Activated naive CD4-positive, alpha-beta T cell treated with anti-CD3 and anti-CD28 coated beads, Interleukin-2, amount 10 ng/mL, durations not matched to agents 7 days and 5 days (primary cell): ENCODE data around the gene WDR46.

ENCODE experiments used
- CTCF ChIA-PET: fragments of 350-600 bp; sonication (Branson Sonifier 250); formaldehyde crosslinking; loops from one replicate; lab custom pipeline; 2021; ENCODE audit warnings: antibody characterized with exemption; lab: Charles Lee
- DNase-seq: peaks from one replicate; pipeline ENCODE4 v3.0.0-alpha.2; 2020
- H3K27ac Mint-ChIP-seq: one replicate; pipeline ENCODE4 v1.8.0; 2021; ENCODE audit warnings: mild to moderate bottlenecking, moderate library complexity, mixed read lengths
- H3K27me3 Mint-ChIP-seq: one replicate; pipeline ENCODE4 v1.8.0; 2021; ENCODE audit warnings: mild to moderate bottlenecking, mixed read lengths
- H3K36me3 Mint-ChIP-seq: one replicate; pipeline ENCODE4 v1.8.0; 2021; ENCODE audit warnings: mixed read lengths
- H3K4me1 Mint-ChIP-seq: one replicate; pipeline ENCODE4 v1.8.0; 2021; ENCODE audit warnings: mixed read lengths
- H3K4me3 Mint-ChIP-seq: one replicate; pipeline ENCODE4 v1.8.0; 2021; ENCODE audit warnings: mild to moderate bottlenecking, moderate library complexity, mixed read lengths
- H3K9me3 Mint-ChIP-seq: one replicate; pipeline ENCODE4 v1.8.0; 2021; ENCODE audit warnings: mixed read lengths

The WDR46 gene, protein sequence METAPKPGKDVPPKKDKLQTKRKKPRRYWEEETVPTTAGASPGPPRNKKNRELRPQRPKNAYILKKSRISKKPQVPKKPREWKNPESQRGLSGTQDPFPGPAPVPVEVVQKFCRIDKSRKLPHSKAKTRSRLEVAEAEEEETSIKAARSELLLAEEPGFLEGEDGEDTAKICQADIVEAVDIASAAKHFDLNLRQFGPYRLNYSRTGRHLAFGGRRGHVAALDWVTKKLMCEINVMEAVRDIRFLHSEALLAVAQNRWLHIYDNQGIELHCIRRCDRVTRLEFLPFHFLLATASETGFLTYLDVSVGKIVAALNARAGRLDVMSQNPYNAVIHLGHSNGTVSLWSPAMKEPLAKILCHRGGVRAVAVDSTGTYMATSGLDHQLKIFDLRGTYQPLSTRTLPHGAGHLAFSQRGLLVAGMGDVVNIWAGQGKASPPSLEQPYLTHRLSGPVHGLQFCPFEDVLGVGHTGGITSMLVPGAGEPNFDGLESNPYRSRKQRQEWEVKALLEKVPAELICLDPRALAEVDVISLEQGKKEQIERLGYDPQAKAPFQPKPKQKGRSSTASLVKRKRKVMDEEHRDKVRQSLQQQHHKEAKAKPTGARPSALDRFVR

DNA sequence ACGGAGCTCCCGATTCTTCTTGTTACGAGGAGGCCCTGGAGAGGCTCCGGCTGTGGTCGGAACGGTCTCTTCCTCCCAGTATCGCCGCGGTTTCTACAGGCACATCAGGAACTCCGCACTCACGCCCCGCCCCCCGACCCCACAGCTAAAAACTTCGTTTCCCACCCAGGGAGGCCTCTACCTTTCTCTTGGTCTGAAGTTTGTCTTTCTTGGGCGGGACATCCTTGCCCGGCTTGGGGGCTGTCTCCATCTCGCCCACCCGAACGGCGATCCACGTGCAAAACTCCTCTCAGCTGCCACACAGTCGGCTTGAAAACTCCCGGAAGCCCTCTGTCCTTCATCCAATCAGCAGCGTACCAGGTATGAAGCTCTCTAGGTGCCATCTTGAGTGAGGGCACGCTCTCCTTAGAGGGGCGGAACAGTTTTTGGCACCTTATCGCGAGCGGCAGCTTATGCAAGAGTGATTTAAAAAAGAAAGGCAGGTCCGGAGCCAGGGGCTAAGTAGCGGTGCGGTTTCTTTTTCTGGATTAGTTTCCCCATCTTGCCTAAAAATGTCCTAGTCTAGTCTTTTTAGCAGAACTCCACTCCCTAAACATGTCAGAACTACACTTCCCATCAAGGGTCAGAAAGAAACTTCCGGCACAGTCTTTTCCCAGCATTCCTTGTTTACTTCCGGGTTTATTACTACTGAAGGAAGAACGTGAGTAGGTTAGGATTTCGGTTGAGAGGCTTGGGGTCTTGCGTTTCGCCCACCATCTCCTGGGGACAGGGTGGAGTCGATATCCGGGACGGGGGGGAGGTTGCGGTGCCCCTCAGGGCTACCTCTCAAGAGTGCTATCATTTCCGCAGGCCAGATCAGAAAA, at the start of gene WDR46, which contains the start of gene PFDN6:
TSS of gene WDR46 (minus strand) at position 319 of the 863 bp plus-strand sequence. CDS start at position 250, 69 bp downstream.
TSS of gene PFDN6 (plus strand) at position 681 of the 863 bp plus-strand sequence. CDS start 256 bp downstream, outside the sequence.
- Mint-ChIP-seq H3K27ac (peak within 1 kb of the TSS; percentile 80), H3K36me3 (peaks cover 41% of the 10 kb centered on the region), H3K4me1 (peaks cover 43% of the 10 kb centered on the region), H3K27me3 (no peaks in the 10 kb centered on the region), H3K4me3 (peak within 1 kb of the TSS; percentile 88), H3K9me3 (no peaks in the 10 kb centered on the region)
- peak; percentile 91 for DNase-seq
- CTCF ChIA-PET: interaction anchor here (0.7 to 2.2 kb wide), 4 partner anchors 10 to 40 kb away, joined by 3 to 7 read pairs (median 6); no protein-coding TSS in a partner anchor

DNA sequence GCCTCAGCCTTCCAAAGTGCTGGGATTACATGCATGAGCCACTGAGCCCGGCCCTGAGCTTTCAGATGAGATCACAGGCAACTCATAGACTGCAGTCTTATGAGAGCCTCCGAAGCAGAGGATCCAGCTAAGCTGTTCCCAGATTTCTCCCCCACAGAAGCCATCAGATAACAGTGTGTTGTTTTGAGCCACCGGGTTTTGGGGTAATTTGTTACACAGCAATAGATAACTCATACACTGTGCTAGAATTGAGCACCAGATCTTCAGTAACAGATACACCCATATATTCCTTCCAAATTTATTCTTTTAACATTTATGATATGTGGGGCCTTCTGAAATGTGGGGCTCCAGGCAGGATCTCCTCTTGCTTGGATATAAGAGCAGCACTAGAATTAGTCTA, 47.5 kb upstream of the WDR46 start:
- H3K4me3 Mint-ChIP-seq: no peak overlapping the region
- no peak for DNase-seq
- CTCF ChIA-PET: interaction anchor here (1.0 kb wide), 1 partner anchor 9 kb away, joined by 4 read pairs; no protein-coding TSS in a partner anchor
- no peaks in the 10 kb centered on the region for H3K36me3 Mint-ChIP-seq
- peaks cover 19% of the 10 kb centered on the region for H3K4me1 Mint-ChIP-seq
- H3K27me3 Mint-ChIP-seq: no peaks in the 10 kb centered on the region
- H3K9me3 Mint-ChIP-seq: no peaks in the 10 kb centered on the region
- H3K27ac Mint-ChIP-seq: no peak overlapping the region

DNA sequence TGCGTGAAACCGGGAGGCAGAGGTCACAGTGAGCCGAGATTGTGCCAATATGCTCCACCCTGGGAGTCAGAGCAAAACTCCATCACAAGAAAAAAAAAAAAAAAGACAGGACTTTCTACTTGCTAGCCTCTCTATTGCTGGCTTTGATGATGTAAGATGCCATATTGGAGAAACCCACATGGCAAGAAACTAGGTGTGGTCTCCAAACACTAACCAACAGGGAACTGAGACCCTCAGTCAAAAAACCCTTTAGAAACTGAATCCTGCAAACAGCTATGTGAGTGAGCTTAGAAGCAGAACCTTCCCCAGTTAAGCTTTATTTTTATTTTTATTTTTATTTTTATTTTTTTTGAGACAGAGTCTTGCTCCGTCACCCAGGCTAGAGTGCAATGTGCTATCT, 46.9 kb upstream of the WDR46 start:
- no peak for DNase-seq
- Mint-ChIP-seq H3K27ac (no peak overlapping the region), H3K9me3 (no peaks in the 10 kb centered on the region), H3K4me1 (peaks cover 22% of the 10 kb centered on the region), H3K4me3 (no peak overlapping the region), H3K36me3 (no peaks in the 10 kb centered on the region), H3K27me3 (no peaks in the 10 kb centered on the region)
- CTCF ChIA-PET: interaction anchor here (1.0 kb wide), 1 partner anchor 9 kb away, joined by 4 read pairs; no protein-coding TSS in a partner anchor

DNA sequence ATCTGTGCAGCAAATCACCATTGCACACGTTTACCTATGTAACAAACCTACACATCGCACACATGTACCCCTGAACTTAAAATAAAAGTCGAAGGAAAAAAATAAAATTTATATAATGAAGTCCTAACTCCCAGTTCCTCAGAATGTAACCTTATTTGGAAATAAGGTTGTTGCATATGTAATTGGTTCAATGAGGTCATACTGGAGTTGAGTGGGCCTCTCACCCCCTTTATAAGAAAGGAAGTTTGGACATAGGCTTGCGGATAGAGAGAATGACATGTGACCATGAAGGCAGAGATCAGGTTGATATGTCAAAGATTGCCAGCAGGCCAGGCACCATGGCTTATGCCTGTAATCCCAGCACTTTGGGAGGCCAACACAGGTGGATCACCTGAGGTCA, 44.6 kb upstream of the WDR46 start:
- no peaks in the 10 kb centered on the region for H3K36me3 Mint-ChIP-seq
- H3K27ac Mint-ChIP-seq: no peak overlapping the region

DNA sequence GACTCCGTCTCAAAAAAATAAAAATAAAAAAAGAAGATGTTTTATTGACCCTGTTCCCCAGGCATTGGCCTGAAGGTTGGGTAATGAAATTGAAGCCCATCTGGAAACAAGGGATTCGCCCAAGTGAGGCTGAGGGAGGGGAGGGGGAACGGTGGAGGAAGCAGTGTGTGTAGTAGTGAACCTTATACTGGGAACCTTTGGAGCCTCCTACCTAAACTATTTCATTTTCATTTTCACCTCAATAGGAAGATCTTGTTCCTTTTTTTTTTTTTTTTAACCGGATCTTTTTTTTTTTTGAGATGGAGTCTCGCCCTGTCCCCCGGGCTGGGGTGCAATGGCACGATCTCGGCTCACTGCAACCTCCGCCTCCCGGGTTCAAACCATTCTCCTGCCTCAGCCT, 41.7 kb upstream of the WDR46 start:
- no peaks in the 10 kb centered on the region for H3K36me3 Mint-ChIP-seq
- no peaks in the 10 kb centered on the region for H3K9me3 Mint-ChIP-seq
- no peak overlapping the region for H3K27ac Mint-ChIP-seq
- DNase-seq: no peak
- peaks cover 24% of the 10 kb centered on the region for H3K4me1 Mint-ChIP-seq
- H3K4me3 Mint-ChIP-seq: no peak overlapping the region
- CTCF ChIA-PET: interaction anchor here (0.6 kb wide), 1 partner anchor 8 kb away, joined by 3 read pairs; no protein-coding TSS in a partner anchor
- no peaks in the 10 kb centered on the region for H3K27me3 Mint-ChIP-seq

More for the DNA sequence above, 44.6 kb upstream of the WDR46 start:
- DNase-seq: no peak
- Mint-ChIP-seq H3K9me3 (no peaks in the 10 kb centered on the region), H3K4me3 (no peak overlapping the region), H3K4me1 (peaks cover 24% of the 10 kb centered on the region), H3K27me3 (no peaks in the 10 kb centered on the region)
- CTCF ChIA-PET: interaction anchor here (0.7 to 1.0 kb wide), 2 partner anchors 11 to 34 kb away, joined by 3 to 4 read pairs; no protein-coding TSS in a partner anchor

DNA sequence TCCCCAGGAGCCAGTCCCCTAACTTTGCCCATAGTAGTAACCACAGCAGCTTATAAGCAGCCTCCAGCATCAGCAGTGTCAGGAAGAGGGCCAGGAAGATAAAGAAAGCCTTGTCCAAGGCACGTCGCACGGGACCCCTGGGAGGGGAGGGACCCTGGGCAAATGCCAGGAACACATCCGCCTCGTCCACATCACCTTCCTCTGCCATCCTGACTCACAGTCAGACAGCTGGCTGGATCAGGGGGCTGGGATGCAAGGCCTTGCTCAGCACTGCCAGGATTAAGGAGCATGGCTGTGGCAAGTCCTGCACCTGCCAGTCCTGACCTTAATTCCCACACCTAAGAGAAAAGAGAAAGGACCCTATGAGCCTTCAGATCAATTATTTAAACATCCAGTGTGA, 40.0 kb upstream of the WDR46 start:
- CTCF ChIA-PET: interaction anchor here (1.0 kb wide), 1 partner anchor 10 kb away, joined by 3 read pairs; no protein-coding TSS in a partner anchor
- no peak overlapping the region for H3K27ac Mint-ChIP-seq

DNA sequence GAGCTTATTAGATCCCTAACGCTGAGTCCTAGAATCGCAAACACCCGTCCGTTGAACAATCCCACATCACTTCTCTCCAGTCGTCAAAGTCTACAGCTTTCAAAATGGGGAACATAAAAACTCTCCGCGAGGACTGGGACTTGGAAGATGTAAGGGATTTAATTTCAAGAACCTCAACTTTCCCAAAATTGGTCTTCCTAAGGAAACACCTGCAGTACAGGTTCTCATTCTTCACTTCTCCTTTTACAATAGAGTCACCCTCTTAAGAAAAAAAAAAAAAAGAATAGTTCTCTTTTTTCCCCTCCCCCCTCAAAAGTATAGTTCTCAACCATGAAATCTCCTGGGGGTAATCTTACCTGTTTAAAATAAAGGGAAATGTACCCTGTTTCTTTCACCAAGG, 35.1 kb upstream of the WDR46 start:
- Mint-ChIP-seq H3K9me3 (no peaks in the 10 kb centered on the region), H3K36me3 (peaks cover 34% of the 10 kb centered on the region), H3K27me3 (peaks cover 4% of the 10 kb centered on the region), H3K4me3 (peak overlapping the region; percentile 98), H3K4me1 (peaks cover 45% of the 10 kb centered on the region), H3K27ac (peak overlapping the region; percentile 96)
- CTCF ChIA-PET: interaction anchor here (1.5 kb wide), 1 partner anchor 12 kb away, joined by 3 read pairs; no protein-coding TSS in a partner anchor
- no peak for DNase-seq

More for the DNA sequence above, 40.0 kb upstream of the WDR46 start:
- no peaks in the 10 kb centered on the region for H3K27me3 Mint-ChIP-seq
- no peaks in the 10 kb centered on the region for H3K9me3 Mint-ChIP-seq
- no peak for DNase-seq
- no peaks in the 10 kb centered on the region for H3K36me3 Mint-ChIP-seq
- H3K4me1 Mint-ChIP-seq: peaks cover 21% of the 10 kb centered on the region
- no peak overlapping the region for H3K4me3 Mint-ChIP-seq

DNA sequence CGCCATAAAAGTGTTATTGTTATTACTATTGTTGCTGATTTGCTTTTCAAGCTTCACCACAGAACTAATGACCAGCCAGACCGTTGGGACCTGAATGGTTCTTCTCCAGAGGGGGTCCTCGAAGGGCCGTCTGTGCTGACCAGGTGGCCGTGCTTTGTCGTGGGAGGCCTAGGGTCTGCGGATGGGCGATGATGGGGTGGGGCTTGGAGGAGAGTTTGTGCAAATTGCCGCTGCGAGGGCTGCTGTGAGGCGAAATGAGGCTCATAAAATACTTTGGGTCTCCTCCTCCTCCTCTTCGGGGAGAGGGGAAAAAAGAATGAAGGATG, 34.5 kb upstream of the WDR46 start:
- Mint-ChIP-seq H3K4me3 (peak overlapping the region; percentile 98), H3K4me1 (peaks cover 51% of the 10 kb centered on the region), H3K9me3 (no peaks in the 10 kb centered on the region), H3K27me3 (peaks cover 4% of the 10 kb centered on the region), H3K36me3 (peaks cover 38% of the 10 kb centered on the region), H3K27ac (peak overlapping the region; percentile 96)
- no peak for DNase-seq
- CTCF ChIA-PET: interaction anchor here (1.5 kb wide), 1 partner anchor 12 kb away, joined by 3 read pairs; no protein-coding TSS in a partner anchor

DNA sequence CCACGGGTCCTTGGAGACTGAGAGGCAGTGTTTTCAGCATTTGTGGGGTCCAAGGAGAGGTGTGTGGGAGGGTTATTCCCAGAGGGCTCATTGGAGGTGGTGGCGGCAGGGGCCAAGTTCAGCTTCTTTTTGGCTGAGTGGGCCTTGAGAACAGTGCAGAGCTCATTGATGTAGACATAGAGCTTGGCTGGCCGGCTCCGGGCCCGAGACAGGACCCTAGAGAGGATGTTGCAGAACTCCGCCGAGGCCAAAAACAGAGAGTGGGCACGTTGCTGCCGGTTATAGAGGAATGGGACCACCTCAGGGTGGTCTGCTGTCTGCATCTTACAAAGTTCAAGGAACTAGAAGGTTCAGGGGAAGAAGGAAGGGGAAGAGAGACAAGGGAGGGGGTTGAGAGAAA, 32.2 kb upstream of the WDR46 start:
- H3K27me3 Mint-ChIP-seq: peaks cover 4% of the 10 kb centered on the region
- CTCF ChIA-PET: no interaction called here
- peaks cover 72% of the 10 kb centered on the region for H3K4me1 Mint-ChIP-seq
- H3K4me3 Mint-ChIP-seq: peak overlapping the region; percentile 98
- DNase-seq: no peak
- peak overlapping the region; percentile 81 for H3K27ac Mint-ChIP-seq
- peaks cover 54% of the 10 kb centered on the region for H3K36me3 Mint-ChIP-seq
- H3K9me3 Mint-ChIP-seq: no peaks in the 10 kb centered on the region

DNA sequence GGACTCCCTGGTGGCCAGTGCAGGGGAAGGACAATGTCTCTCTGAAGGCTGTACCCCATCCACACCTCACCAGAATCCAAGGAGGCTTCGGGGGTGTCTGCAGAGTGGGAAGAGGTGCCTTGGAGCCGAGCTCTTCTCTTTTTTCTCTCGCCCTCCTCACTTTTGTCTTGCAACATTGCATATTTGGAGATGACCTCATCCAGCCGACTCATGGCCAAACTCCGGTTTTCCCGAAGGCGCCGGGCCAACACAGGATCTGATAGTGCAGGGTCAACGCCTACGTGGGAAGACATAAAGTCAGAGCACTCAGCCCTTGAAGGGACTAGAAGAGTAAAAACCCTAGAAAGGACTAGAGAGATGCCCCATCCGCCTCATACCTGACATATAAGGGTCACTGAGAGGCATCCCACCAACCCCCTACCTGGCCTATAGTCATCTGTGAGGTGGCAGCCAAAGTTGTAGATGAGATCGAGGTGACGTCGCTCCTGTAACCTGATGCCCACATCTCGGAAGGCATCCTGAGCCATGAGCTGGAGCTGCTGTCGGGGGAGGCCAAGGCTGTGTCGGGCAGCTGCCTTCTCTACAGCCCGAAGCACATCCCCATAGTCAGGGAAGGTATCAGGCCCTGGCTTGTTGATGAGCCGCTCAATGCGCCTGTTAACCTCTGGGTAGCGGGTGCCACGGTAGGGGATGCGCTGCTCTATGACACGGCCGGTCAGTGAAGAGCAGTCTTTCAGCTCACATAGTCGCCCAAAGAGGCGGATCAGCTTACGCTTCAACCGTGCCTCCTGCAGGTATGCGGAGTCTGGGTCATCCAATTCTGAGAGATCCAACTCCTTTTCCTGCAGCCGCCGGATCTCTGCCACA, 31.5 kb upstream of the WDR46 start:
- H3K27ac Mint-ChIP-seq: peak overlapping the region; percentile 81
- DNase-seq: no peak
- H3K4me1 Mint-ChIP-seq: peaks cover 79% of the 10 kb centered on the region
- H3K9me3 Mint-ChIP-seq: no peaks in the 10 kb centered on the region
- CTCF ChIA-PET: interaction anchor here (0.7 kb wide), 1 partner anchor 21 kb away, joined by 3 read pairs; no protein-coding TSS in a partner anchor
- H3K36me3 Mint-ChIP-seq: peaks cover 56% of the 10 kb centered on the region
- peak overlapping the region; percentile 98 for H3K4me3 Mint-ChIP-seq
- H3K27me3 Mint-ChIP-seq: peaks cover 4% of the 10 kb centered on the region

DNA sequence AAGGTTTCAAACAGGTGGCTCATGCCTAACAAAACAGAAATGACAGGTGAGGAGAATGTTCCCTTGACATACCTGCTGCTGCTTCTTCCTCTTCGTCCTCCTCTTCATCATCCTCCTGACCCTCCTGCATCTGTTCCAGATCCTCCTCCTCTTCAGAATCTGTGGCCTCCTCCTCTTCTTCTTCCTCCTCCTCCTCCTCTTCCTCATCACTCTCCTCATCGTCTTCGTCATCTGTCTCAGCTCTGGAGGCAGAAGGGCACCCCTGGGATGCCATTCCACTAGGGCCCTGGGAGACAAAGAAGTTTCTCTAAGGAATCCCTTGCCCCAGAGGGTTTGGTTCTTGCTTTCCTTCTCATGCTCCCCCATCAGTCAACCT, 30.9 kb upstream of the WDR46 start:
- CTCF ChIA-PET: no interaction called here
- Mint-ChIP-seq H3K27ac (peak overlapping the region; percentile 79), H3K36me3 (peaks cover 56% of the 10 kb centered on the region), H3K4me1 (peaks cover 85% of the 10 kb centered on the region), H3K27me3 (peaks cover 4% of the 10 kb centered on the region), H3K9me3 (no peaks in the 10 kb centered on the region), H3K4me3 (peak overlapping the region; percentile 99)
- DNase-seq: no peak

DNA sequence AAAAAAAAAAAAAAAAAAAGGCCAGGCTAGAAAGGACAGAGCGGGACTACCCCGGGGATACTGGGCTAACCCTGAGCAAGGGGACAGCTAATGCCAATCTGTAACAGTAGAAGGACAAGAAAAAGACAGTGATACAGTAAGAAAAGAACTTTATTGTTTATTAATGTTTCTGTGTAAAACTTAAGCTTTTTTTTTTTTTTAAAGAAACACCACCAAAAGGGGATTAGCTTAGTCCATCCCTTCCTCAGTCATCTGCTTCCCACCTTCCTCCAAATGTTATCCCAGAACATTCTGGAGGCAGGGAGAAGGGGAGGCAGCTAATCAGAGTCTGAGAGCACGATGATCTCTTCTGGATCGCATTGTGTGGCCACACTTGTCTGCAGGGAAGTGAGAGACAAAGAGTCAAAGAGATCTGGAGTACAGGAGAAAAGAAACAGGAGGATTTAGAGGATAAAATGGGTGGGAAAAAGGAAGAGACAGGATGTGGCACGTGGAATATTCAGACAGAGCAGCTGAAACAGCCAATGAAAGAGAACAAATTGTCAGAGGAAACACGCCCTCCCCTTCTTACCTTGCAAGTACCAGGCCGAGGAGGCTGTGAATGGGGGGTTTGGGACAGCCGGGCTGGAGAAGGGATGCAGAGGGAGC, 29.5 kb upstream of the WDR46 start:
- DNase-seq: no peak
- Mint-ChIP-seq H3K27me3 (peaks cover 4% of the 10 kb centered on the region), H3K4me1 (peaks cover 84% of the 10 kb centered on the region), H3K9me3 (no peaks in the 10 kb centered on the region), H3K36me3 (peaks cover 64% of the 10 kb centered on the region), H3K4me3 (peak overlapping the region; percentile 99), H3K27ac (peak overlapping the region; percentile 96)
- CTCF ChIA-PET: interaction anchor here (1.5 to 2.3 kb wide), 2 partner anchors 26 to 72 kb away, joined by 3 to 18 read pairs; no protein-coding TSS in a partner anchor
